HG03135 (cell line): Measurements from ENCODE around the gene MT1M.
"Not testable (repeated sequence)": the region's sequence is repeated elsewhere in the genome, so short reads cannot be mapped to it uniquely, and the experiment has no call there.

Experiments
- ATAC-seq: cut with Tn5 transposase; IDR thresholded peaks from one replicate; pipeline ENCODE4 v1.9.1; 2021; ENCODE audit warnings: mild to moderate bottlenecking, moderate library complexity; ENCODE audit not compliant: unreplicated experiment

The MT1M gene

DNA sequence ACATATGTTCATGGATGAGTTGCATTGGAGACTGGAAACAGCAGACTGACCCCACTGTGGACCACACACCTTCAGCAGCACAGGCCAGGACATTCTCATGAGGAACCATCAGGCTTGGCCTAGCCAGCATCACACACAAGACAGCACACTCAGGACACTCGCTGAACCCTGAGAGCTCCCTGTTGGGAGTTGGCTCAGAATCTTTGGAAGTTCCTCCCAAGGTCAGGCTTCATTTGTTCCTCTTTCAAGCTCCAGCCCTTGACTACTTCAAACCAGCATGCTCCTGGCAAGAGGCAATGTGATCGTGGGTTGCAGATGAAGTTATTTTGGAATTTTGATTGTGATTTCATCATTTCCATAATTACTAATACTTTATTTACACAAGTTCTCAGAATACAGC lies 39.2 kb downstream of the MT1M start:
- ATAC-seq: not testable (repeated sequence)

DNA sequence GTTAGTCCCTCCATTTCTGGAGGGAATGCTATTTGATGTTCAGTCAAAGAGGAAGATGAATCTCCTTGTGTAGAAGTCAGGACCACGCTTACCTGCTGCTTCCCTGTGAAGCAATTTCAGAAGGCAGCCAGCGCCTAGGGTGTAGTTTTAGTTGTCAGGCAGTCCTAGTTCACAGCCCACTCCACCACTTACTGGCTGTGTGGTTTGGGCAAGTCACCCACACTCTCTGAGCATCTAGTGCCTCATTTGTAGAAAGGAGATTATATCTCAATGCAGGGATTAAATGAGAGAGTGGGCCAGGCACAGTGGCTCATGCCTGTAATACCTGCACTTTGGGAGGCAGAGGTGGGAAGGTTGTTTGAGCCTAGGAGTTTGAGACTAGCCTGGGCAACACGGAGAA lies 39.7 kb downstream of the MT1M start:
- ATAC-seq: not testable (repeated sequence)

DNA sequence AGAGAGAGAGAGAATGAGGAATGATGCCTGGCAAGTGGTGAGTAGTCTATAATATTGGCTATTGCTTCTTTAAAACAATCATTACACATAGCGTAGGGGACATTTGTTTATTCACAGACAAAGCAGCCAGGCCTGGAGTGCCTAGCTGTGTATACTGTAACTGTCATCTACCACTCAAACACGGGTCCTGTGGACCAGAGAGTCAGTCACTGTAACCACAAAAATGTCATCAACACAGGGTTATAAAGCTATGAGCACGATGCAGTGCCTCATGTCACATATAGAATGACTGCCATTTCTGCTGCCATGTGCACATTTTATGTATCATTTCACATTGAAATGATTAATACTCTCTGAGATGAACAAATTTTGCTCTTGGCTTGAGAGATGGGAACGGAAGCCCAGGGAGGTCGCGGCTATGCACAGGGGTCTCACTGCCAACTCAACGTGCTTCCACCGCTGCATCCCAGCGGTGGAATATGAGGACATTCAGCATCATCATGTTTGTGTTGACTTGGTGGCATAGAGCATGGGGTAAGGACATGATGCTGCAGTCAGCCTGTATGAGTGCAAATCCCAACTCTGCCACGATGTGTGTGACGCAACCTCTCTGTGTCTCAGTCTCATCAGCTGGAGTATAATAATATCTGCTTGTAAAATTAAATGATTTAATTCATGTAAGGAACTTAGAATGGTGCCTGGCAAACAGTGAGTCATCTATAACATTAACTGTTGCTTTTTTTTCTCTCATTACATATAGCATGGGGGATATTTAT lies 40.5 kb downstream of the MT1M start:
- no peak for ATAC-seq

DNA sequence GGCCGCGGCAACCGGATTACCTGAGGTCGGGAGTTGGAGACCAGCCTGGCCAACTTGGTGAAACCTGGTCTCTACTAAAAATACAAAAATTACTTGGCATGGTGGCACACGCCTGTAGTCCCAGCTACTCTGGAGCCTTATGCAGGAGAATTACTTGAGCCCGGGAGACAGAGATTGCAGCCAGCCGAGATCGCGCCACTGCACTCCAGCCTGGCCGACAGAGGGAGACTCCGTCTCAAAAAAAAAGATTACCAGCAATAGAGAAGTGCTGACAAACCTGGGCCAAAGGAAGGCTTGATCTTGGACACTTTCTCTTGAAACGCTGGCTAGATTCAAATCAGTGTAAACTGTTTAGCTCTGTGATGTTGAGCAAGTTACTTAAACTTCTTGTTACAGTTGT lies 41.5 kb downstream of the MT1M start:
- ATAC-seq: no peak

DNA sequence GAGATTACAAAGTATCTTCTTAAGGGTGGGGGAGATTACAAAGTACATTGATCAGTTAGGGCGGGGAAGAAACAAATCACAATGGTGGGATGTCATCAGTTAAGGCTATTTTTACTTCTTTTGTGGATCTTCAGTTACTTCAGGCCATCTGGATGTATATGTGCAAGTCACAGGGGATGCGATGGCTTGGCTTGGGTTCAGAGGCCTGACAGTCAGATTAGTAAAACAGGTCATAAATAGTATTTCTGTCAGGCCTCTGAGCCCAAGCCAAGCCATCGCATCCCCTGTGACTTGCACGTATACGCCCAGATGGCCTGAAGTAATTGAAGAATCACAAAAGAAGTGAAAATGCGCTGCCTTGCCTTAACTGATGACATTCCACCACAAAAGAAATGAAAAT lies 42.1 kb downstream of the MT1M start:
- ATAC-seq: not testable (repeated sequence)

DNA sequence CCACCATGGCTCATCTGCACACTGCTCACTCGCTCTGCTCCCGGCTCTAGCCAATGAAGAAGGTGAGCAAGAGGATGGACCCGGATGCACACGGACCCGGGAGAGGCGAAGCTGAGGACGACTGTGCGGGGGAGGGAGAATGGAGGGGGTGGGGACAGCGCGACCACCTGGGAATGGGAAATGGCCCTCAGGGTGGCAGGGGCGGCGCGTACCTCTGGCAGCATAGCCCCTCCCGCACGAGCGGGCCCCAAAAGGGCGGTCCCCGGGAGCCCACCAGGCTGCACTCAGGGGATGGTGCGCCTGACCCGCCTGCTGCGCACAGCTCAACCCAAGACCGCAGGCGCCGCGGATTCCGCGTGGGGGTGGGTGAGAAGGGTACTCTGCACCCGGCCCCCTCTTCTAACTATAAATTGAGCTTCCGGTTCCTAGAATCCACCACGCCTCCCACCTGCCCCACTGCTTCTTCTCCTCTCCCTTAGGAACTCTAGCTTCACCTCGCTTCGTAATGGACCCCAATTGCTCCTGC lies 43.3 kb downstream of the MT1M start:
- ATAC-seq: no peak

DNA sequence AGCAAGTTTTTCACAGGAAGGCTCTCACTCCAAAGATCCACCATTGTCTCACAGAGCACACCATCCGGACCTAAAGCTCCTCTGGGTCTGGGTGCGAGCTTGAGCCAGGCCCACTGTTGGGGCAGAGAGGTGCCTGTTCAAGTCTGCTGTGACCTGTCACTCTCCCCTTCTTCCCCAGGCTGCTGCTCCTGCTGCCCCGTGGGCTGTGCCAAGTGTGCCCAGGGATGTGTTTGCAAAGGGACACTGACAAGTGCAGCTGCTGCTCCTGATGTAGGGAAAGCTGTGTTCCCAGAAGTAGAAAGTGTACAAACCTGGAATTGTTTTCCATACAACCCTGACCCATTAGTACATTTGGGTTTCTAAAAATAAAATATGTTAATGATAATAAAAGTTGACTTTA lies 45.0 kb downstream of the MT1M start:
- ATAC-seq: no peak

DNA sequence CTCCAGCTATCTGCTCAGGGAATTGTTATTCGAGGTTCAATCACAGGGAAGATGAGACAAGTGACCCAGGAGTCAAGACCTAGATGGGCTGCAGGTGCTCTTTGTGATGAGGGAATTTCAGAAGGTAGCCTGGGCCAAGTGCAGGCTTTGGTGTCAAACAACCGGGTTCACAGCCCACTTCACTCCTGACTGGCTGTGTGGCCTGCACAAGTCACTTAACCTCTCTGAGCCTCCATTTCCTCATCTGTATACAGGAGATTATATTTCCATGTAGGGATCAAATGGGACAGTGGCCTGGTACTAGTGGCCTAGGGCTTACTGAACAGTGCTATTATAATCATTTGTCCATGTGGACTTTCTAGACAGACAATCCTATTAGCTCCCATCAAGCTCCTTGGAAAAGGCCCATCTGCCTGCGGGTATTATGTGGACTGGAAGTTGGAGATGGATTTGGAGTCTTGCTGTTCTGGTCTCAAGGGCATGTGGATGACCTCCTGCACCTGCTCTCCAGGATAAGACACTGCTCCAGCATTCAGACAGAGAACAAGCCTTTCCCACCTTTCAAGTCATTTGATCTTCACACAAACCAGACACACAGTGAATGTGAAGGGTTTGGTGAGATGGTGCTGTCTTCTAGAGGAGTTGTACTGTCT lies 46.7 kb downstream of the MT1M start:
- ATAC-seq: no peak

DNA sequence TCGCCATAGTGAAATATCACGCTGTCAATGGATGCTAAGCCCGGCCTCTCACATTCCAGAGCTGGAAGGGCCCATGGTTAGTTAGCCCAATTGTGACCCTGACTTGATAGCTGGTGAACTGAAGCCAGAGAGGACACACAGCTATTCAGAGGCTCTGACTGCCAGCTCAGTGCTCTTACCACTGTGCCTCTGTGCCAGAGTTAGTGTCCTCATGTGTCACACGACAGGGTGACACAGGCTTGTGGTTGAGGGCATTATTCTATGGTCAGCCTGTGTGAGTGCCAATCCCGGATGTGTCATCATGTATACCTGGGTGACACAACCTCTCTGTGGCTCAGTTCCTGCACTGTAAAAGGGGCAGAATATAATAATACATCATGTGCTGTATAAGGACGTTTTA lies 47.4 kb downstream of the MT1M start:
- no peak for ATAC-seq

DNA sequence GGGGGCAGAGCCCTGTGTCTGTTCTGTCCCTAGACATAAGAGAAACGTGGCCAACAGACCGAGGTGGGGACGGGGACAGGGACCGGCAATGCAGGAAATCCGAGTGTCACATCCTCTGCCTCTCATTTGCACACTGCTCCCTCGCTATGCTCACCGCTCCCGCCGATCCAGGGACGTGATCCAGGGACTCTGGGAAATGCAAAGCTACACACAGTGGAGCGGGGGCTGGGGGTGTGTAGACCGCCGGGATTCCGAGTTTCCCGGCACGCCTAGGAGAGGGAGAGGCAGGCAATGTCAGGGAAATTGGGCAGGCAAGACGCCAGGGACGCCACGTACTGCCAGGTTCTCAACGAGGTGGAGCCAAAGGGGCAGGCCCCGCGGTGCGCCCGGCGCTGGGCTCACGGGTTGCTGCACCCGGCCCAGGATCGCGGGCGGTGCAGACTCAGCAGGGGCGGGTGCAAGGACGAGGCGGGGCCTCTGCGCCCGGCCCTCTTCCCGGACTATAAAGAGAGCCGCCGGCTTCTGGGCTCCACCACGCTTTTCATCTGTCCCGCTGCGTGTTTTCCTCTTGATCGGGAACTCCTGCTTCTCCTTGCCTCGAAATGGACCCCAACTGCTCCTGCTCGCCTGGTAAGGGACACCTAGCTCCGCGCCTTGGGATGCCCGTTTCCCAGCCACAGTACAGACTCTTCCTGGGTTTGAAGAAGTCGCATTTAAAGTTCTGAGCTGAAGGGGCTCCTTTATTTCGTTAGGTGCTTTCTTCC lies 49.7 kb downstream of the MT1M start, which contains the start of gene MT1X:
TSS of gene MT1X (plus strand) at position 532 of the 764 bp plus-strand sequence. CDS start at position 603, 71 bp downstream.
- peak; percentile 98 for ATAC-seq

DNA sequence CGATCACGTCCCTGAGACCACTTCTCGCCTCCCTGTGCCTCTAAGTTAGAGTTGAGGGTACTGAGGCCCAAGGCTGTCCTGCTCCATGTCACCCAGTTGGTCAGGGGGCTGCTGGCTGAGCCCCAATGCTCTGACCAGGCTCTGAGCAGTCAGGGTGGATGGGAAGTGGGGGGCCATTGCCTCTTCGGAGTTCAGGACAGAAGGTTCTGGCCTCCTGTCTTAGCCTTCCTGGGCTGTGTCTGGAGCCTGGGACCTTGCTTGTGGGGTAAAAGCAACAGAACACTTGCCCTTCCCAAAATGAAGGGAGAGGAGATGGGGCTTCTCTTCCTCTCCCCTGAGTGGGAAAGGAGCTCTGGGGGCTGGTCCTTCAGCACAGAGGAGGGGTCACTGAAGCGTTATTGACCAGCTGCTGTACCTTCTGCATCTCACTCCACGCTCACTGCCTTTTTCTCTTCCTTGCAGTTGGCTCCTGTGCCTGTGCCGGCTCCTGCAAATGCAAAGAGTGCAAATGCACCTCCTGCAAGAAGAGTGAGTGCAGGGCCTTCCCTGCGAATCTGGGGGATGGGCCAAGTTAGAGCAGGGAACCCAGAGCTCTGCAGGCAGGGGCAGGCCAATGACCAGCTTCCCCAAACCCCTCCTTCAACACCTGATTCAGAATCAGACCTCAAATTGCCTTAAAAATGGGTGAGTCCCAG lies 50.4 kb downstream of the MT1M start:
- peak; percentile 12 for ATAC-seq
